Endothelial cell of umbilical vein (primary cell): ENCODE data around the gene DCPS.

Source experiments
- POLR2A ChIP-seq: IDR thresholded peaks from 2 replicates; pipeline ENCODE4 v1.6.1; 2012; ENCODE audit warnings: low read depth, mild to moderate bottlenecking, control low read depth, low read length
- POLR2AphosphoS5 ChIP-seq: IDR thresholded peaks from 2 replicates; pipeline ENCODE4 v1.6.1; 2012; ENCODE audit warnings: low read depth, mild to moderate bottlenecking, control low read depth, low read length, moderate library complexity; ENCODE audit not compliant: insufficient read depth
- TF ChIP-seq, protein P1 (sequence below), 2 donors: IDR thresholded peaks; 1 replicate in 1 of 2; 2 replicates in 1 of 2; pipeline ENCODE4 v1.5.1; 2011; ENCODE audit warnings: low read length in 2 of 2, mild to moderate bottlenecking in 2 of 2, moderate library complexity in 2 of 2, control low read depth in 1 of 2, inconsistent platforms in 1 of 2, low read depth in 1 of 2; ENCODE audit not compliant: insufficient read depth in 1 of 2; ENCODE audit errors: extremely low read depth in 1 of 2

DNA sequence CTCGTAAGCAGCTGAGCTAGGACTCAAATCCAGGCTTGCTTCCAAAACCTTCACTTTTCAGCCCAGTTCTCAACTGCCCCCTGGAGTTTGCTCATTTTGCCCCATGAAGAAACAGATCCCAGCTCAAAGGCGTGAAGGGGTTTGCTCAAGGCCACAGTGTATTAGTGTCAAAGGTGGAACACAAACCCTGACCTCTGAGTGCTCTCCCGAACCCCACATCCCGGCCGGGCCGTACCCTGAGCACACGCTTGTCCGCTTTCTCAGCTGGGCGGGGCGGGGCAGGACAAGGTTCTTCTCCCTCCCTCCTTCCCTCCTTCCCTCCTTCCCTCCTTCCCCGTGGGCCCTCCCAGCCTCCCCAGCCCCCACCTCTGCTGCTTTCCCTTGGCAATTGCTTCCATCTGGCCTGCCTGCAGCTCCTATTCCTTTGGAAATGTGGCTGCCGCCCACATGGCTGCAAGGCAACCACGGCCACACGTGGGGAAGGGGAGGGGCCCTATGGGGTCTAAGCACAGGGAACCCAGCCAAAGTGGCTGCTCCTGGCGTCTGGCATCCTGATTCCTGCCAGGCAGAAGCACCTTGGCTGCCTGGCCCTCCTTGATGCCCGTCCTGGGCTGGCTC is 55.7 kb downstream of the DCPS start:
- TF ChIP-seq, protein P1, sequence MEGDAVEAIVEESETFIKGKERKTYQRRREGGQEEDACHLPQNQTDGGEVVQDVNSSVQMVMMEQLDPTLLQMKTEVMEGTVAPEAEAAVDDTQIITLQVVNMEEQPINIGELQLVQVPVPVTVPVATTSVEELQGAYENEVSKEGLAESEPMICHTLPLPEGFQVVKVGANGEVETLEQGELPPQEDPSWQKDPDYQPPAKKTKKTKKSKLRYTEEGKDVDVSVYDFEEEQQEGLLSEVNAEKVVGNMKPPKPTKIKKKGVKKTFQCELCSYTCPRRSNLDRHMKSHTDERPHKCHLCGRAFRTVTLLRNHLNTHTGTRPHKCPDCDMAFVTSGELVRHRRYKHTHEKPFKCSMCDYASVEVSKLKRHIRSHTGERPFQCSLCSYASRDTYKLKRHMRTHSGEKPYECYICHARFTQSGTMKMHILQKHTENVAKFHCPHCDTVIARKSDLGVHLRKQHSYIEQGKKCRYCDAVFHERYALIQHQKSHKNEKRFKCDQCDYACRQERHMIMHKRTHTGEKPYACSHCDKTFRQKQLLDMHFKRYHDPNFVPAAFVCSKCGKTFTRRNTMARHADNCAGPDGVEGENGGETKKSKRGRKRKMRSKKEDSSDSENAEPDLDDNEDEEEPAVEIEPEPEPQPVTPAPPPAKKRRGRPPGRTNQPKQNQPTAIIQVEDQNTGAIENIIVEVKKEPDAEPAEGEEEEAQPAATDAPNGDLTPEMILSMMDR (IDR thresholded peaks at IDR 0.05; ENCODE audit: extremely low read depth in 1 of 2, insufficient read depth in 1 of 2, low read depth in 1 of 2, low read length in 2 of 2), result no peak
- TF ChIP-seq POLR2A (no peak), POLR2AphosphoS5 (no peak)
